ENCODE results near the gene GARRE1.

Gene GARRE1

GRCh38 chr19:34299576-34299975, 45.2 kb downstream of the GARRE1 start:
- no peak for DNase-seq

DNA sequence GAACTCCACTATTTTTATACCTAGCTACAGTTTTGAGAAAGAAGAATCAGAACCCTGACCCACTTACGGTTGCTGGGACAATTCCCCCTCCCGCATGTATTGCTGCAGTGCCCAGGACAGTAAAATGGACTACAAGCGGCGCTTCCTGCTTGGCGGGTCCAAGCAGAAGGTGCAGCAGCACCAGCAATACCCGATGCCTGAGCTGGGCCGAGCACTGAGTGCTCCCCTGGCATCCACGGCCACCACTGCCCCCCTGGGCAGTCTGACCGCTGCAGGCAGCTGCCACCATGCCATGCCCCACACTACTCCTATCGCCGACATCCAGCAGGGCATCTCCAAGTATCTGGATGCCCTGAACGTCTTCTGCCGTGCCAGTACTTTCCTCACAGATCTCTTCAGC, 46.0 kb downstream of the GARRE1 start:
- DNase-seq, result no peak

- no peak for DNase-seq
These were observed 46.6 kb downstream of the GARRE1 start for GRCh38 chr19:34300962-34301361.

Data from CD4-positive, alpha-beta T cell treated with Interleukin-4 for 1 hour (primary cell).